ENCODE results near the gene IFI35. TPM values are rescaled to one million over a fixed set of nuclear protein-coding genes. Genes with fewer than 3 reads are reported as not detected.

The IFI35 gene
- total and polyA plus RNA-seq, 8 donors: 4.0 to 145 (median 30.2) TPM

DNA sequence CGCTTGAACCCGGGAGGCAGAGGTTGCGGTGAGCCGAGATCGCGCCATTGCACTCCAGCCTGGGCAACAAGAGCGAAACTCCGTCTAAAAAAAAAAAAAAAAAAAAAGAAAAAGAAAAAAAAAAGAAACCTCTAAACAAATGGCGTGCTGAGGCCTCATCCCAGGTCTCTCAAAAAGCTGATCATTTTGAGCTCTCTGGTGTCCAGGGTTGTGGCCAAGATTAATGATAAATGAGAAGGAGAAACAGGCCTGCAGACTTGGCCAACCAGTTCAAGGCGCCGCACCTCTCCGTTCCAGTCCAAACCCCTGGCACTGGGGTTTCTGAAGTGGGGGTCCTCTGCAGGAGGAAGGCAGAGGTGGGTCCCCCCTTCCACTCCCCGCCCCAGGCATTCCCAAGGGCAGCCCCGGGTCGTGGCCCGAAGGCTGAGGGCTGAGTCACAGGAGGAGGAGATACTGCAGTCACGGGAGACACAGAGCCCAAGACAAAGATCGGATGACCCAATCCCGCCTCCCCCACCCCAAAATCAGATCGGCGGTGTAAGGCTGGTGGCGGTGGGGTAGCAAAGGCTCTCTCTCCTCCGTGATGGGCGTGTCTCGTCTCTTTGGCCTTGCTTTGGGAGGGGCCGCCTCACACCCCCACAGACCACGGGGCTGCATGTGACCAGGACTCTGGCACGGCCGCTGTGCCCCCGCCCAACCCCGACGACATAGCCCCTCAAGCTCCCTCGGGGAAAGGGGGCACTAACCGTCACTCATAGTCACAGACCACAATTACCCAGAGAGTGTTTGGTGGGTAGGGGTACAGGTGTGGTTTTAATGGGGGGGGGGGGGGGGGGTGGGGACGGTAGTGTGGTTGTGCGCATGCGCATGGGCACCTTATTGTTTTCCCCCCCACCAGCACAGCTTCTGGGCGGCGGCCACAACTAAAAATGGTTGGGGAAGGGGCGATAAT, 14.5 kb downstream of the IFI35 start:
- WGBS, 5 donors: 16 to 26% (median 22%) methylated on average over 31 to 40 of the region's 40 CpGs
- intact Hi-C loops (cut with DNase I; ENCODE audit: low total_unique reads): loop anchor here (10.0 kb wide), 1 partner anchor 104 kb away; the partner anchor contains the start of gene BRCA1
- peaks cover 14 to 24% (median 21%) of the 10 kb centered on the region in 4 donors for H3K36me3 ChIP-seq
- peaks cover 45 to 72% (median 56%) of the 10 kb centered on the region in 4 donors for H3K4me1 ChIP-seq
- peak overlapping the region; percentile 77 to 90 (median 86) for H3K27ac ChIP-seq
- H3K27me3 ChIP-seq: no peaks in the 10 kb centered on the region
- H3K9me3 ChIP-seq: no peaks in the 10 kb centered on the region
- TF ChIP-seq POLR2A (IDR thresholded peaks at IDR 0.05) (no peak), POLR2AphosphoS5 (IDR thresholded peaks at IDR 0.05) (peak in 2 of 3 donors; percentile 21 to 29)
- peak overlapping the region; percentile 73 to 100 (median 92) for H3K4me3 ChIP-seq
- DNase-seq: peak; percentile 34 to 86

DNA sequence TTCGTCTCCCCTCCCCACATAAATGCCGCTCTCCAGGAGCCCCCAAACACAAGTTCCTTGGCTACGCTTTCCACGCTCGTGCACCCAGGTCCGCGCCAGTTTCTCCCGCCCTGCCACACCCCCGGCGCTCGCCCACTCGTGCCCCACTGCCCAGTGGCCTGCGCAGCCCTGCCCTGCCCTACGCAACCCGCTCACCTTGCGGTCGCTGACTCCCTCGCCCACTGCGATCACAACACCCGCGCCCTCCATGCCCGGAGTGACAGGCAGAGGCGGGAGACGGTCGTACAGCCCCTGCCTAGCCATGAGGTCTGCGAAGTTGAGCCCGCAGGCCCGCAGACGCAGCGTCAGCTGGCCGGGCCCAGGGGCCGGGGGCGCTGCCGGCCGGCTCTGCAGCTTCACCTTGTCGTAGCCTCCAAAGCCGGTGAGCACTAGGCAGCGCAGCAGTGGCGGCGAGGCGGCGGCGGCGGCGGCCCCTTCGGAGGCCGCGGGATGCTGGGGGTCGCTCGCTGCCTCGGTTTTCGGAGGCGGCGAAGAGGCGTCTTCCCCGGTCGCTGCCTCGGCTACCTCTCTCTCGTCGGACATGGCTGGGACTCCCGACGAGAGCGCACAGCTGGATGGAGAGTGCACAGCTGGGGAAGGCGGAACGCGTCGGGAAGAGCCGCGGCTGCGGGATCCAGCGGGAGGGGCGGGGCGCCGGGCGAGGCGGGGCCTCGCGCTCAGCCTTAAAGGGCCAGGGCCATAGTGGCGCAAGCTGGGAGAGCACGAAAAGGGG, 15.3 kb downstream of the IFI35 start, which contains the start of gene VAT1:
Gene VAT1, minus strand, starts transcription at position 645 of the 772 bp plus-strand sequence. Its CDS starts 63 bp downstream, at position 582.
- Histone ChIP-seq H3K4me1 (peaks cover 40 to 67% (median 53%) of the 10 kb centered on the region in 4 donors), H3K27me3 (no peaks in the 10 kb centered on the region), H3K9me3 (no peaks in the 10 kb centered on the region), H3K27ac (peak within 1 kb of the TSS; percentile 77 to 90 (median 86)), H3K36me3 (peaks cover 8 to 15% (median 13%) of the 10 kb centered on the region in 4 donors), H3K4me3 (peak within 1 kb of the TSS; percentile 73 to 100 (median 92))
- TF ChIP-seq, protein P1, sequence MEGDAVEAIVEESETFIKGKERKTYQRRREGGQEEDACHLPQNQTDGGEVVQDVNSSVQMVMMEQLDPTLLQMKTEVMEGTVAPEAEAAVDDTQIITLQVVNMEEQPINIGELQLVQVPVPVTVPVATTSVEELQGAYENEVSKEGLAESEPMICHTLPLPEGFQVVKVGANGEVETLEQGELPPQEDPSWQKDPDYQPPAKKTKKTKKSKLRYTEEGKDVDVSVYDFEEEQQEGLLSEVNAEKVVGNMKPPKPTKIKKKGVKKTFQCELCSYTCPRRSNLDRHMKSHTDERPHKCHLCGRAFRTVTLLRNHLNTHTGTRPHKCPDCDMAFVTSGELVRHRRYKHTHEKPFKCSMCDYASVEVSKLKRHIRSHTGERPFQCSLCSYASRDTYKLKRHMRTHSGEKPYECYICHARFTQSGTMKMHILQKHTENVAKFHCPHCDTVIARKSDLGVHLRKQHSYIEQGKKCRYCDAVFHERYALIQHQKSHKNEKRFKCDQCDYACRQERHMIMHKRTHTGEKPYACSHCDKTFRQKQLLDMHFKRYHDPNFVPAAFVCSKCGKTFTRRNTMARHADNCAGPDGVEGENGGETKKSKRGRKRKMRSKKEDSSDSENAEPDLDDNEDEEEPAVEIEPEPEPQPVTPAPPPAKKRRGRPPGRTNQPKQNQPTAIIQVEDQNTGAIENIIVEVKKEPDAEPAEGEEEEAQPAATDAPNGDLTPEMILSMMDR (IDR thresholded peaks at IDR 0.05): no peak
- peak in 2 of 3 donors; percentile 43 to 55 for TF ChIP-seq POLR2AphosphoS5 (IDR thresholded peaks at IDR 0.05)
- DNase-seq: peak; percentile 82 to 94
- WGBS, 5 donors: 0 to 1% (median 1%) methylated on average over 39 to 80 of the region's 80 CpGs
- intact Hi-C loops (cut with DNase I; ENCODE audit: low total_unique reads): loop anchor here (10.0 kb wide), 1 partner anchor 103 kb away; the partner anchor contains the start of gene BRCA1

DNA sequence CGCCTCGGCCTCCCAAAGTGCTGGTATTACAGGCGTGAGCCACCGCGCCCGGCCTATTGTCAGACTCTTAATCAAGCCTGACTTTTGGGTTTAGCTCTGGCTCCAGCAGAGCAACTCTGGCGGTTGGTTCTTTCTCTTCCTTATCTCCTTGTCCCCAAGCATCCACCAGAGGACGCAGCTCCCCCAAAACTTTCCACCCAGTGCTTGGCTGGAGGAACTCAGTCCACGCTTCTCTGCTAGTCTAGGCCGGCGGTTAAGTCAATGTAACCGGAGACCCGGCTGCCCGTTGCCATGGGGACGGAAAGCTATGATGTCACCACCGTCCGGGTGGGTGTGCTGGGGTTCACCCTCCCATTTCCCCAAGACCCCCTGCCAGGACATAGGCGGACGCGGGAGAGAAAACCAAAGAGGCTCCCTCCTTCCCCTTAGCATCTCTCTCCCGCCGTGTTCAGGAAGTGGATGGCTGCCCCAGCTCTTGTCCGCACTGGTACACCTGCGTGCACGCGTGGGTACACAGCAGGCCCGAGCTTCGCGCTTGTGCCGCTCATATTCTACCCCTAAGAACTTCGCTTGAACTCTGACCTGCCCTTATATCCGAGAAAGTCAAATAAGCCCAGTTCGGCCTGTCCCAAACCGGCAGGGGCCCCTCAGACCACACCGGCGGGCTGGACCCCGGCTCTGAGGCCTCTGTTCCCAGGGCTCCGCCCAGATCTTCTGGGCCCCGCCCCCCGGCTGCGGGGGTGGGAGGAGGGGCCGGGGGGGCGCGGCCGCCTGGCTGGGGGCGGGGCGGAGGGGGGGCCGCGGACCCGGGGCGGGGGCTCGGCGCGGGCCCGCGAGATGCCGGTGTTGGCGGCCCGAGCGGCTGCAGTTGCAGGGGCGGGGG, 18.1 kb downstream of the IFI35 start, which contains the start of gene RND2:
Gene RND2, plus strand, starts transcription at position 825 of the 883 bp plus-strand sequence. CDS start 117 bp downstream, outside the sequence.
- DNase-seq: peak; percentile 76 to 97
- Histone ChIP-seq H3K36me3 (no peaks in the 10 kb centered on the region), H3K27me3 (no peaks in the 10 kb centered on the region), H3K27ac (peak within 1 kb of the TSS; percentile 49 to 84 (median 71)), H3K4me1 (peaks cover 24 to 46% (median 39%) of the 10 kb centered on the region in 4 donors), H3K4me3 (peak within 1 kb of the TSS; percentile 49 to 59 (median 52)), H3K9me3 (no peaks in the 10 kb centered on the region)
- WGBS, 5 donors: 0 to 1% (median 1%) methylated on average over 17 to 61 of the region's 61 CpGs
- intact Hi-C loops (cut with DNase I; ENCODE audit: low total_unique reads): loop anchor here (10.0 kb wide), 1 partner anchor 100 kb away; the partner anchor contains the start of gene BRCA1
- TF ChIP-seq POLR2A (IDR thresholded peaks at IDR 0.05) (no peak), EP300 (IDR thresholded peaks at IDR 0.05) (no peak), POLR2AphosphoS5 (IDR thresholded peaks at IDR 0.05) (peak in 2 of 3 donors; percentile 27 to 45)
- TF ChIP-seq, protein P1 (IDR thresholded peaks at IDR 0.05): peak in 5 of 7 experiments; percentile 33 to 71 (median 60)

DNA sequence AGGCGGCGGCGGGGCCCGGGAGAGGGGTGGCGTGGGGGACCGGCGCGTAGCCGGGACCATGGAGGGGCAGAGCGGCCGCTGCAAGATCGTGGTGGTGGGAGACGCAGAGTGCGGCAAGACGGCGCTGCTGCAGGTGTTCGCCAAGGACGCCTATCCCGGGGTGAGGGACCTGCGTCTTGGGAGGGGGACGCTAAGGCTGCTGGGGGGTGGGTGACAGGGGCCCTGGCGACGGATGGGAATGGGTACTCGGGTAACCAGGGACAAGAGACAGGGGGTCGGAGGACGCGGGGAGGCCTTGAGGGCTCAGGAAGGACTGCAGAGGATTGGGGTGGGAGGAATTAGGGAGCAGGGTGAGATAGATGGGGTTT, 18.7 kb downstream of the IFI35 start:
- DNase-seq: no peak
- Histone ChIP-seq H3K4me3 (peak overlapping the region; percentile 49 to 59 (median 52)), H3K36me3 (no peaks in the 10 kb centered on the region), H3K4me1 (peaks cover 17 to 39% (median 33%) of the 10 kb centered on the region in 4 donors), H3K27ac (peak overlapping the region in 3 of 5 donors; percentile 42 to 84 (median 69)), H3K9me3 (no peaks in the 10 kb centered on the region), H3K27me3 (no peaks in the 10 kb centered on the region)
- TF ChIP-seq EP300 (IDR thresholded peaks at IDR 0.05) (no peak), POLR2A (IDR thresholded peaks at IDR 0.05) (no peak), POLR2AphosphoS5 (IDR thresholded peaks at IDR 0.05) (no peak)
- TF ChIP-seq, protein P1 (IDR thresholded peaks at IDR 0.05): no peak
- WGBS, 5 donors: 4 to 12% (median 8%) methylated on average over 22 to 27 of the region's 27 CpGs
- intact Hi-C loops (cut with DNase I; ENCODE audit: low total_unique reads): loop anchor here (10.0 kb wide), 1 partner anchor 100 kb away; the partner anchor contains the start of gene BRCA1

Data from stomach (tissue), 9 donors.